A673 (cell line): ENCODE data around the gene CARD9.

Experiments used
- EZH2 ChIP-seq: fragments of 200-600 bp; sonication (generic); IDR thresholded peaks from 2 replicates; pipeline ENCODE4 v1.6.1; 2017; ENCODE audit warnings: borderline replicate concordance, low read depth, mild to moderate bottlenecking, mixed read lengths, antibody characterized with exemption, low read length; ENCODE audit not compliant: poor library complexity, severe bottlenecking
- TF ChIP-seq, protein P1 (sequence below): fragments of 300-800, 200-600 bp; sonication (generic); conservative IDR thresholded peaks from 2 replicates; pipeline ENCODE4 v1.5.1; 2017; ENCODE audit warnings: low read depth, mild to moderate bottlenecking, antibody characterized with exemption, low read length, moderate library complexity, mixed read lengths

DNA sequence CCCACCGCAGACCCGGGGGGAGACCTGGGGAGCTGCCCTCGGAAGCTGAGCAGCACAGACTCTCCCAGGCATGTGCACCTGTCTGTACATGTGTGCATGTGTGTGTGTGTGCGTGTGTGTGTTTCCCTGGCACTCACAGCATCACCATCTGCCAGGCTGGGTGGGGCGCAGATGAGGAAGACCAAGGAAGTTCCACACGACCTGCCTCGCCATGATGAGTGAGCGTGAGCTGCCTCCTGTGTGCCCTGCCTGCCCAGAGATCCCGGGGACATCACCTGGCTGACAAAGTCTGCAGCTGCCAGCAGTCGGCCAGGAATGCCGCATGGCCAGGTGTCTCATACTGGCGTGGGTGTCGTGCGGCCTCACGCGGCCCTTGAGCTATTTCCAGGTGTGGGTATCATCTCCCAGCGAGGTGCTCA is 50.1 kb downstream of the CARD9 start:
- TF ChIP-seq, protein P1, sequence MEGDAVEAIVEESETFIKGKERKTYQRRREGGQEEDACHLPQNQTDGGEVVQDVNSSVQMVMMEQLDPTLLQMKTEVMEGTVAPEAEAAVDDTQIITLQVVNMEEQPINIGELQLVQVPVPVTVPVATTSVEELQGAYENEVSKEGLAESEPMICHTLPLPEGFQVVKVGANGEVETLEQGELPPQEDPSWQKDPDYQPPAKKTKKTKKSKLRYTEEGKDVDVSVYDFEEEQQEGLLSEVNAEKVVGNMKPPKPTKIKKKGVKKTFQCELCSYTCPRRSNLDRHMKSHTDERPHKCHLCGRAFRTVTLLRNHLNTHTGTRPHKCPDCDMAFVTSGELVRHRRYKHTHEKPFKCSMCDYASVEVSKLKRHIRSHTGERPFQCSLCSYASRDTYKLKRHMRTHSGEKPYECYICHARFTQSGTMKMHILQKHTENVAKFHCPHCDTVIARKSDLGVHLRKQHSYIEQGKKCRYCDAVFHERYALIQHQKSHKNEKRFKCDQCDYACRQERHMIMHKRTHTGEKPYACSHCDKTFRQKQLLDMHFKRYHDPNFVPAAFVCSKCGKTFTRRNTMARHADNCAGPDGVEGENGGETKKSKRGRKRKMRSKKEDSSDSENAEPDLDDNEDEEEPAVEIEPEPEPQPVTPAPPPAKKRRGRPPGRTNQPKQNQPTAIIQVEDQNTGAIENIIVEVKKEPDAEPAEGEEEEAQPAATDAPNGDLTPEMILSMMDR, result no peak
- TF ChIP-seq EZH2, result no peak
